ENCODE results near the gene KNSTRN.

KNSTRN gene

DNA sequence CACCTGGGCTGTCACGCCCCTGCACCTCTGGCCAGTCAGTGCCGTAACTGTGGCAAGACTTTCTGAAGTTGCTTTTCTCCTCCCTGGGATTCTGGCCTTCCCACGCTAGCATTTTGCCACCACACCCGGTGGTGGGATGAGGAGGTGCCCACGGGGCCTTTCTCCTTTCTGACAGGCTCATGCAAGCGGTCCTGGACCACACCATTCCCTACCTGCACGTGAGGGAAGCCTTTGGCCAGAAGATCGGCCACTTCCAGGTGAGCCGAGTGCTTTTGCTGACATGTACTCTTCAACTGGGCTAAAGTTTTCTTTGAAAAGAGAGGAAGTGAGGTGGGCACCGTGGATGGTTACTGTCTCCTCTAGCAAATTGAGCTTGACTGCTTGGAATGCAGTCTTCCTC, 32.7 kb downstream of the KNSTRN start:
- DNase-seq = peak in 1 of 42 donors; percentile 9
- intact Hi-C loops (cut with DNase I) = loop anchor here (10.0 kb wide), 1 partner anchor 370 kb away; no protein-coding TSS in a partner anchor

DNA sequence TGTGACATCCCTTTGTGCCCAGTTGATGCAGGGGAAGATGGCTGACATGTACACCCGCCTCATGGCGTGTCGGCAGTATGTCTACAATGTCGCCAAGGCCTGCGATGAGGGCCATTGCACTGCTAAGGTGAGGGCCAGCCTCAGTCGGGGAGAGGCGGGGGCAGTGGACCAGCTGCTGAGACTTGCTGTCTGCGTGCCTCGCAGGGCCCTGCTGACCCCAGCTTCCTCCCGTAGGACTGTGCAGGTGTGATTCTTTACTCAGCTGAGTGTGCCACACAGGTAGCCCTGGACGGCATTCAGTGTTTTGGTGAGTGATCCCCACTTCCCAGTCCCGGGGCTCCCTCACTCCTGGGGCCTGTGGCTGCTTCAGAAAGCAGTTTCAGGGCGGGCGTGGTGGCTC, 33.5 kb downstream of the KNSTRN start:
- intact Hi-C loops (cut with DNase I) = loop anchor here (10.0 kb wide), 1 partner anchor 371 kb away; no protein-coding TSS in a partner anchor
- DNase-seq = peak in 1 of 42 donors; percentile 14

DNA sequence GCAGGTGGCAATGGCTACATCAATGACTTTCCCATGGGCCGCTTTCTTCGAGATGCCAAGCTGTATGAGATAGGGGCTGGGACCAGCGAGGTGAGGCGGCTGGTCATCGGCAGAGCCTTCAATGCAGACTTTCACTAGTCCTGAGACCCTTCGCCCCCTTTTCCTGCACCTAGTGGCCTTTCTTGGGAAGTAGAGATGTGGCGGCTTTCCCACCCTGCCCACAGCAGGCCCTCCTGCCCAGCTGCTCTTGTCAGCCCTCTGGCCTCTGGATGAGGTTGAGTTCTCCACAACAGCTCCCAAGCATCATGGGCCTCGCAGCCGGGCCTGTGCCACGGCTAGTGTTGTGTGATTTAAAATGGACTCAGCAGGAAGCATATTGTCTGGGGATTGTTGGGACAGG, 35.6 kb downstream of the KNSTRN start:
- intact Hi-C loops (cut with DNase I) = loop anchor here (10.0 kb wide), 1 partner anchor 373 kb away; no protein-coding TSS in a partner anchor
- DNase-seq = no peak

DNA sequence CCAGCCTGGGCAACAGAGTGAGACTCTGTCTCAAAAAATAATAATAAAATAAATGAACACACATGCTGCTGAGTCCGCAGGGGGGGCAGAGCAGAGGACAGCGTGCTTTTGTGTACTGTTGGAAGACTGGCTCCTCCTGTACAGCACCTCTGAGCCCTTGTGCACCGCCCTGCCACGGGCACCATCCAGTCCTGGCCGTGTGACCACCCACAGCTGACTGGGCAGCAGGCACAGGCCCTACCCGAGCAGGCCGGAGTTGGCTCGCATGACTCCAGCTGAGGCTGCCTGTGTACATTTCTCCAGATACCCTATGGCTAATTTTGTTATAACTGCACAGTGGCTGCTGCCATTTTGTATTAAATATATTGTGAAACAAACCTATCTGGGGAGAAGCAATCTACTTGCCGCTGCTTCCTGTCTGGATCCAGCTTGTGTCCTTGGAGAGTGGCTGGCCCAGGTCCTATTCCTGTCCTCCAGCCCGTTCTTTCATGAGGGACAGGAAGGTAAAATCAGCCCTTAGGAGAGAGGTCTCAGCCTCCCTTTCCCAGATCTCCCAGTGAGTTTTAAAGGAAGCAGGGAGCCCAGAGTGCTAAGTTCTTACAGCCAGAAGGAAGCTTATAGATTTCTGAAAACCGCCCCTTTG, 37.7 kb downstream of the KNSTRN start:
- intact Hi-C loops (cut with DNase I) = loop anchor here (5.0 kb wide), 2 partner anchors 78 to 143 kb away; partner anchors contain the start of gene CCDC9B
- peak in 2 of 42 donors; percentile 9 to 21 for DNase-seq

DNA sequence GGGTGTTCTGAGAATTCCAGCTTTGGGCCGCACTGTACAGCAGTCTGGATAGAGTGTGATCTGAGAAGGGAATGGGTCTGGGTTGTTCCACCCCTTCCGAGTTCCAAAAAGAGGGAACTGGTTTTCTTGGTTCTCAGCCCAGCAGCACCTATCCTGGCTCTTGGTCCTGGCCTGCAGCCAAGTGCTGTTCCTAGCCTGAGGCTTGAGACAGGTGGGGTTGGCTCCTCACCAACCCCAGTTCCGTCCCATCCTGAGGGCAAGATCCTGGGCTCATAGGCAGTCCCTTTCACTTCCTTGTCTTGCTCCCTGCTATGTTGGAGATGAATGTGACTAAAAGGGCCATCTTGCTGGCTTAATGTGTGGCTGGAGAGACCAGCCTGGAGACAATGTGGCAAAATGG, 38.3 kb downstream of the KNSTRN start:
- intact Hi-C loops (cut with DNase I) = loop anchor here (5.0 kb wide), 2 partner anchors 78 to 143 kb away; partner anchors contain the start of gene CCDC9B
- peak in 1 of 42 donors; percentile 48 for DNase-seq

DNA sequence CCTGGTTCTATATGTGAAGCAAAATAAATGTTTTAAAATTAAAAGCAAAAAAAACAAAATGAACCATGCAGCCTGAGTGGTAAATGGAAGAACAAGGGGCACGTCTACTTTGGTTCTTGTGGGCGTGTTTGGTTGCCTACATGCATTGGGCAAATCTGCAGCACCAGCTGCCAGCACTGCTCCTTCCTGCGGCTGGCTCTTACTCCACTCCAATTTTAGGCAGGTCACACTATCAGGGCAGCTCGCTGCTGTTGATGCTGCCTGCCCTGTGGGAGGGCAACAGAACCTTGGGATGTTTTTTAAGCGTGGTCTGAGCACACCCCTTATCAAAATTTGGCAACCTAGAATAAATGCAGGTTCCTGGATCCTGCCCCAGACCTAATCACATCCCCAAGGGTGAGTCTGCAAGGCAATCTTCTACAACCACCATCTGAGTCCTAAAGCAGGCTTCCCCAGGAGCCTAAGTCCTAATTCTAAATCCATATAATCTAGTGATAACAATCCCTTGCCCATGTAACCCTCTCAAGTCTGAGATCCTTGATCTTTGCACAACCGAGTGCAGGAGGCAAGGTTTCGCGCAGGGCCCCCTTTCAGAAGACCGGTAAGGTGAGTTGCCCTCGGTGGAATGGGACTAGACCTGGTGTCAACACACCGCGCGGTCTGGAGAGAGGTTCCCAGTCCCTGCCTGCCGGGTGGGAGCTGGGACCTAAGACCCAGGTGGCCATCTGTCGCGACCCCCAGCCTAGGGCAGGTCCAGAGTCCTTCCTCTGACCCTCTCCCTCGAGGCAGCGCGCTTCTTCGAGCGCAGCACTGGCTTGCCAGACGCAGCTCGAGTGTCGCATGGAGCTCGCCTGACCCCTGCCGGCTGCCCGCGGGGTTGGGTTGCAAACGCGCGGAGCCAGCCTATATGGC, 39.0 kb downstream of the KNSTRN start:
- peak; percentile 67 to 93 (median 85) for DNase-seq
- intact Hi-C loops (cut with DNase I) = loop anchor here (5.0 kb wide), 2 partner anchors 79 to 144 kb away; partner anchors contain the start of gene CCDC9B

DNA sequence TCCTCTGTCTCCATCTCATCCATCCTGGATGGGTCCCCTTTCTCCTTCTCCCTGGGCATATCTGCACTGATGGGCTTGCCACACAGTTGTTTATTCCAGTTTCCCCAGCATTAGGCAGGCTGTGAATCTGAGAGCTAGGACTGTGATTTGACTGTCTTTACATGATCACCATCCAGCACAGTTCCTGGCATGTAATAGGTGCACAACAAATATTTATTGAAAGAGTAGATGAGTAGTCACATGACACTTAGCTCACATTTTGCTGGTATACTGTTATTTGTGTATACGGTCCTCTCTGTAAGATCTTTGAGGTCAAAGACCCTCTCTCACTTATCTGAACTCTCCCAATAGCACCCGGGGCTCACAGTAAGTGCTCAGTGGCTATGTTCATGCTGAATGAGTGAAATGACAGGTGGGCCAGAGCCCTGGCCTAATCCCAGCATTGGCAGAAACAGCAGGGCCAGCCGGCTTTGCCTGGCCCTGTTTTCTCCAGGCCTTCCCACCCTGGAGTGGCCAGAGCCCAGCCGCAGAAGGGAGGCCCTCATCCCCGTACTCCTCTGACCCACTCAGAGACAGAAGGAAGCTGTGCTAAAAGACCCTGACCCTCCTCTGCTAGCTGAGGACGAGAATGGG, 42.1 kb downstream of the KNSTRN start:
- intact Hi-C loops (cut with DNase I) = loop anchor here (5.0 kb wide), 2 partner anchors 82 to 147 kb away; partner anchors contain the start of gene CCDC9B
- no peak for DNase-seq

DNA sequence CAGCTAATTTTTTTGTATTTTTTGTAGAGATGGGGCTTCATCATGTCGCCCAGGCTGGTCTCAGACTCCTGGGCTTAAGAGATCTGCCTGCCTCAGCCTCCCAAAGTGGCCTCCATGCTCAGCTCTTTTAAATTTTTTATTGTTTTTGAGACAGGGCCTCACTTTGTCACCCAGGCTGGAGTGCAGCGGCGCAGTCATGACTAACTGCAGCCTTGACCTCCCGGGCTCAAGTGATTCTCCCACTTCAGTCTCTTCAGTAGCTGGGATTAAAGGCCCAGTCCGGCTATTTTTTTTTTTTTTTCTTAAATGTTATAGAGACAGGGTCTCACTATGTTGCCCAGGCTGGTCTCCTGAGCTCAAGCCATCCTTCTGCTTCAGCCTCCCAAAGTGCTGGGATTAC, 43.2 kb downstream of the KNSTRN start:
- intact Hi-C loops (cut with DNase I) = no loop called here
- DNase-seq = no peak

DNA sequence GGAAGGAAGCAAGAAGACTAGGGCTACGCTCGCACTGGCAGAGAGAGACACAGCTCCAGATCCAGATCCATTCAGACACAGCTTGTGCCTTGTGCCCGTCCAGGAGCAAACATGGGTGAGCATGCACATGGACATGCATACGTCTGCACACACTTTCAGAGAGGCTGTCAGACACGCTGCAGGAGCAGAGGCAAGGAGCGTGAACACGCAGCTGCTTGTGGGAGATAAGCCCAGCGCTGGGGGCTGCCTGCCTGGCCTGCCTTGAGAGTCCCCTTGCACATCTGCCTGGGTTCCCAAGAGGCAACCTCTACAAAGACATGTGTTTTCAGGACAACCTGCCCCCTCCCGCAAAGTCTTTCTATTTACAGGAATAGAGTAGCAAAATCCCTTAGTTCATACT, 44.7 kb downstream of the KNSTRN start:
- intact Hi-C loops (cut with DNase I) = no loop called here
- no peak for DNase-seq

DNA sequence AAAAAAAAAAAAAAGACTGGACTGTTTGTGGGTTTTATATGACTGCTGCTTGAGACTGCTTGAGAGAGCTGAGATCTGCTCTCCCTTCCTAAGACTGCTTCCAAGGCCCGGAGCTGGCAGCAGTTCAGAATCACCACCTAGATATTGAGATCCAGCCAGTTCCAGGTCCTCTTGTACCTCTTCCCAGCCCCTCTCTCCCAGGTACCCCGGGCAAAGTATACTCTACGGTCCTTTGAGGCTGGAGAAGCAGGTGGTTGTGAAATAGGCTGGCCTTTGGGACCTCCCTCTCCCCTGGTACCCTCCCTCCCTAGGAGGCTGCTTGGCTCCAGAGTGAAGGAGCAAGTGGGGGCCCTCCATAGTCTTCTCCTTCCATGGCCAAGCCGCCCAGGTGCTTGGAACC, 45.7 kb downstream of the KNSTRN start:
- no peak for DNase-seq
- intact Hi-C loops (cut with DNase I) = no loop called here

DNA sequence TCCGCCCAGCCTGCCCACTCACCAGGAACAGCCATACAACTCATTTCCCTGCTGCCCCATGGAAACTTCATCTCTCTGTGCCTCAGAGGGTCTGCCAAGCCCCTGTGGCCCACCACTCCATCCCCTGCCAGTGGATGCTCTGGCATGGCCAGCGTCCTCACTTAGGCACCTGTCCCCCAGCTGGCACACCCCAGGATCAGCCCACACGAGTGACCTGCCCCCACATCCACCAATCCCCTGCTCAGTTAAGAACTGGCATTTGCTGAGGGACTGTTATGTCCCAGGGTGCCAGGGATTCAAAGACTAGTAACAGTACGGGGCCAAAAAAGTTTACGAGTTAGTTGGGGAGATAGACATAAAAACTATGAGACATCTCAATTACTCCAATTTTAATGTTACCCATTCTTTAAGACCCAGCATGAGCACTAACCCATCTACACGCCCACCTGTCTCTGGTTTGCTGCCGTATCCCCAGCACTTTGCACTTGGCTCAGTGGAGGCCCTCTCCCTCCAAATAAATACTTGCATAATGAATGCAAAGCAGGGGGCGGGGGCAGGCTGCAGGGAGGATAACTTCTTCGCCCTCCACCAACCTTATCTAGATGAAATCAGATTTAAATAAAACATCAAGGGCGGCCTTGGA, 46.7 kb downstream of the KNSTRN start:
- intact Hi-C loops (cut with DNase I) = no loop called here
- no peak for DNase-seq

DNA sequence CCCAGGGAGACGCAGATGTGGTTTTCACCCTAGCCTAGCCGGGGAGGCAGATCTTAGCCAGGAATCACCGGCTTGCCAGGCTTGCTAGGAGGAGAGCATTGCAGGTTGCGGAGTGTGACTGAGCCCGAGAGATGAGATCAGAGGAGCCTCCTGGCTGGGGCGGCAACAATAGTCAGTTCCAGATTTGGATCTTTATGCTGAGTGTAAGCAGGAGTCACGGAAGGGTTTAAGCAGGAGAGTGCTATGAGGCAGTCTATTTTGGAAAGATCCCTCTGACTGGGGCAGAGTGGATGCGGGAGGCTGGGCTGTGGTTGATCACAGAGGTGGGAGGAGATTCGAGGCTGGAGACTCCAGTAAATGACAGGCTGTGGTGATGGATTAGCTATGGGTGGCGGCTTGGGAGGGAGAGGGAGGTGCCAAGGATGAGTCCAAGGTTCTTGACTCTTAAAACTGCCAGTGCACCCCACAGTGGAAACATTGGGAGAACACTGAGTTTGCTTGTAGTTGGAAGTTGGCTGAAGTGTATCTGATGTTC, 47.8 kb downstream of the KNSTRN start:
- peak in 15 of 42 donors; percentile 9 to 76 (median 52) for DNase-seq
- intact Hi-C loops (cut with DNase I) = no loop called here

DNA sequence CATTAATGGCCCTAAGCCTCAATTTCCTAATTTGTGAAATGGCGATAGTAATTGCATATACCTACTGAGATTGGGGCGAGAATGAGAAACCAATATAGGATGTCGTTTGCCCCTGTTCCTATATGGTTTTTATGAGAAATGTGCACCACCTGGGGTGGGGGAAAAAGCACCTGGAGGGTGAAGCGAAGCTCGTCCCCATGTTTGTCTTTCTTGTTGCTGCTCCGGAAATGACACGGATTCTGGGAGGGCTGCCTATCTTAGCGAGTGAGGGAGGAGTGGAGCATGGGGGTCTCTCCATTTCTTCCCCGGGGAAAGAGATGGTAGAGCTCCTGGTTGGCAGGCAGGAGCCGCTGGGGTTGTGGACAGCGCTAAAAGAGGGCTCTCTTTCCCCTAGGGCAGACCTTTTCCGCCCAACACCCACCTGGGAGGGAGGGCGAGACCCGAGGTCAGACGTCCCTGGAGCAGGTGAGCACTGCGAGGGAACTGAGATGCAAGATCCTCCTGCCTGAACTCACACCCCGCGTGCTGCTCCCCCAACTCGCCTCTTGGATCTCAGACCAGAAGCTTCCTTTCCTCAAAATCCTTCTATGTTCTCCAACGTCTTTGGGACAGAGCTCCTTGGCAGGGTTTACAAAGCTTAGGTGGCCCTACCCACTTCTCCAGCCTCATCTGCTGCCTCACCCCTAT, 52.6 kb downstream of the KNSTRN start:
- no peak for DNase-seq
- intact Hi-C loops (cut with DNase I) = no loop called here

DNA sequence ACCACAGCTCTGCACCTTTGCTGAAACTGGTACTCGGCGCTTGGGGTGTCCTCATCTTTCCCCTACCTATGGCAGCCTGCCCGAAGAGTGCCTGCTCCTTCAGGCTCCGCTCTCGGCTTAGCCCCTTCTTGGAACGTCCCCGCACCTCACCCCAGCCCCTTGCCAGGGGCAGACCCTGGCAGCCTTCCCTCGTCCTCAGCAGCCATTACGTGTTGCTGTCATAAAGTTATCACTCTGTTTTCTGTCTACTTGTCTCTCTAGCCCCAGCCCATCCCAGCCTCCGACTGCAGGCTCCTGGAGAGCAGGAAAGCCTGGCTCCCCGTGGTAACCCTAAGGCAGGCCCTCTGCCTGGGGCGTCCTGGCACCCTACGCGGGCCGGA, 53.2 kb downstream of the KNSTRN start:
- intact Hi-C loops (cut with DNase I) = no loop called here
- DNase-seq = no peak

DNA sequence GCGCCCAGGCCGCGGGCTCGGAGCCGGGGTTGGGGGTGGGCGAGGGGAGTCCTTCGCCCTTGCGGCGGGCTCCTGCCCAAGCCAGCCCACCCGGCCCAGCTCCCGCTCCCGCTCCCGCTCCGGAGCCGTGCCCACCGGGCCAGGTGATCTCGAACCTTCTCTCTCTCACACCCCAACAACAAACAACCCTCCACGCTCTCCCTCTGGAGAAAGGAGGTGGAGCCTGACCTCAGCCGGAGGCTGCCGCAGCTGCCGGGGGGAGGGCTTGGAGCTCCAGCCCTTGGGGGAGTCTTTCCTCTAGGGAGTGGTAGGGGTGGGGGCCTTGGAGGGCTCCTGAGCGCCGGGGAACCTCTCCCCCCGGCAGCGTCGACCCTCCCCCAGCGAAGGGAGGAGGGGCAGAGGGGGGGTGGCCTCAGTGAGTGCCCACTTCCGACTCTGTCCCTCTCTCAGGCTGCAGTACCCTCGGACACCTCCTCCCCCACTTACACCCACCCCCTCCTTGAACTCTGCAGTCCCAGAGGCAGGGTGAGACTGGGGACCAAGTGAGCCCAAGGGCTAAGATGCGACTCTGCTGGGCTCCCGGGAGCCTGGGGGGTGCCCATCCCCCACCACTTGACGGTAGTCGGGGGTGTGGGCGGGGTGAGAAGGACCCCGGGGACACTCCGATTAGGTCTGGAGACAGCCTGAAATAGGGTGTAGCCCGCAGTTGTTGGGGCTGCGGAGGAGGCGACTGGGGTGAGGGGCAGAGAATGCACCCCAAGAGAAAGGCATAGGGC, 53.8 kb downstream of the KNSTRN start:
- intact Hi-C loops (cut with DNase I) = no loop called here
- DNase-seq = peak in 5 of 42 donors; percentile 27 to 57 (median 51)

DNA sequence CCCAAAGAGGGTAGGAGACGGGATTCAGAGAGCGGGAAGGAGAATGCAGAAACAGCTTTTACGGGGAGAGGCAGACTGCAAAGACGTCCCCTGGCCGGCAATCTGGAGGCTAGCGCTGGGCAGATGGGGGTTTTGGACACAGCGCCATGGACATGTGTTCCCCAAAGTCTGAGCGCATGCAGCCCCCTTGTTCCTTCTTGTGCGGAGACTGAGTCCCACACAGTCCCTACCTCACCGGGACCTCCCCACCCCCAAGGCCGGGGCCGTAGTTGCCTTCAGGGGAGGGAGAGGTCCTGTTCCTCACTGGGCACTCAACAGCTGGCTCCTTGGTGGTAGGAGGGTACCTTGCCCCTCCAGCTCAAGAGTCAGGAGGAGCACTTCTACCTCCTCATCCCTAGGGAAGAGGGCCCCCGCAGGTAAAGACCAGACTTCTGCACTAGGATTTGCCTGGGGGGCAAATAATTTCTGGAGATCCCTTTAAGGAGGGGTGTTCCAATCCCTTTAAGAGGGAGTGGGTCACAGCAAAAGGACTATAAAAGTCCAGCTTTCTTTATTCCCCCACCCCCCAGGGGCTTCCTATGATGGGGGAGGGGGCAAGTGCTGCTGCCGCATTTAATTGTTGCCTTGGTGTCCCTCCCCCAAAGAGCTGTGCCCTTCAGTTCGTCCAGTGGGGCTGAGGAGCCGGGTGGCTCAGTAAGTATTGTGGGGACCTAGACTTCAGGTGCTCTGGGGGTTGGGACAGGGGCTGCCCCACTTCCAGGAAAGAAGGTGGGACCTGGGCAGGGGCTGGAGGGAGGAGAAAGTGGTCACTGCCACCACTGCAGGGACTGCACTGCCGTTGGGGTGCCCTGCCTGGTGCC, 54.6 kb downstream of the KNSTRN start:
- intact Hi-C loops (cut with DNase I) = no loop called here
- DNase-seq = no peak

Data from head of caudate nucleus (tissue), 42 donors.